Heart left ventricle (tissue), 13 donors: Measurements from ENCODE around the gene TRAK1.

Experiments used
- CTCF ChIP-seq, 12 donors: fragments of 200-600 bp; sonication (generic) in 4 of 12; IDR thresholded peaks; one replicate each; pipeline versions ENCODE4 v1.5.0 to v1.8.0; 2018 to 2022; ENCODE audit warnings: antibody characterized with exemption in 12 of 12, mild to moderate bottlenecking in 5 of 12
- POLR2A ChIP-seq, 2 donors: fragments of 450-650 bp; IDR thresholded peaks; one replicate each; pipeline ENCODE4 v1.6.1; 2017; ENCODE audit warnings: antibody characterized with exemption in 2 of 2, mild to moderate bottlenecking in 2 of 2, moderate library complexity in 2 of 2
- donor health status: ischemic (EF 13 %, LVEDD 7.1; RV severe dilation, severe dysfunction).
- donor health status: DM: no; HTN: yes; CAD: no.
- donor health status: DM: no; HTN: no; CAD: no.
- donor health status: ischemic (EF 25% LVEDD 6.9; RV normal size, moderate dysfunction).
- donor health status: ischemic (EF 25% LVEDD 5.7; RV mildly dilated, moderate dysfunction).
- donor health status: ischemic (EF 35%, LVEDD 5.7; RV mildly dilated, moderate dysfunction).
- donor health status: nonischemic (EF 11% LVEDD 7.7; RV severe dilation, severe dysfunction).
- donor health status: DM: yes; HTN: yes; CAD: no.
- donor health status: PGD.
- donor health status: ischemic (EF 29% LVEDD 5.4; RV normal size, mild dysfunction).
- donor health status: nonischemic (EF 23%, LVEDD 6.1; RV moderate dilation, normal function).

GRCh38 chr3:42052484-42053351, 38.4 kb upstream of the TRAK1 start:
- TF ChIP-seq CTCF (IDR thresholded peaks at IDR 0.05) = peak in 4 of 12 donors; percentile 16 to 43 (median 35)
- no peak for TF ChIP-seq POLR2A (IDR thresholded peaks at IDR 0.05)
